Stomach (tissue), 4 donors: ENCODE data around the gene EHD4.

Source experiments
- CTCF ChIP-seq, 7 experiments: fragments of 450-650 bp in 4 of 7; fragments of 200-600 bp in 3 of 7; sonication (generic) in 3 of 7; IDR thresholded peaks; one replicate each; pipeline ENCODE4 v1.5.1; 2016 to 2019; ENCODE audit warnings: antibody characterized with exemption in 7 of 7, control low read depth in 2 of 7, mild to moderate bottlenecking in 1 of 7
- POLR2AphosphoS5 ChIP-seq, 3 donors: sonication (generic); formaldehyde crosslinking; IDR thresholded peaks; one replicate each; pipeline ENCODE4 v1.6.1; 2016; ENCODE audit warnings: antibody characterized with exemption in 3 of 3

DNA sequence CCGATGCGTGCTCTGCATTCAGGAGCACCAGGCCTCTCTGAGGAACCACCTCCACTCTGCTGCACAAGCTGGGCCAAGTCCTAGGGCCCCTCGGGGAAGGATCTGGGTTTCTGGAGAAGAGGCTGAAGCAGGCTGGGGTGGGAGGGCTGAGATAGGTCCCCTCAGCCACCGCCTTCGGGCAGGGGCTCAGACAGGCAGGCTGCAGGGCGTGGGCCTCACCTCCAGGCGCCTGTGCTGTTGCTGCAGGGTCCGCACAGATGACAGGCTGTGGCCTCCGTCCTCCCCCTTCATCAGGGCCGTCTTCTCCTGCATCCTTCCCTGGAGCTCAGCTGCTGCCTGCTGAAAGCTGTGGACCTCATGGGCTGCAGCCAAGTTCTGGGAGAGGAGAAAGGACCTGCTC is 118.5 kb downstream of the EHD4 start:
- no peak for TF ChIP-seq CTCF (IDR thresholded peaks at IDR 0.05)
- TF ChIP-seq POLR2AphosphoS5 (IDR thresholded peaks at IDR 0.05), result no peak
